ENCODE data around the gene NUP62CL.
"Not testable (repeated sequence)": the region's sequence is repeated elsewhere in the genome, so short reads cannot be mapped to it uniquely, and the experiment has no call there.

NUP62CL gene

GRCh38 chrX:107205770-107206696 is at the start of gene NUP62CL, which contains the start of gene DNAAF6:
Gene NUP62CL (minus strand): TSS chrX:107206433. CDS start chrX:107175146, 31,287 bp downstream.
Gene DNAAF6 (plus strand): TSS chrX:107206611. CDS start chrX:107212876, 6,265 bp downstream.
- peak; percentile 51 for DNase-seq

- DNase-seq, result no peak
Measured at GRCh38 chrX:107228486-107228819, 22.2 kb upstream of the NUP62CL start.

GRCh38 chrX:107227780-107228485 is 21.7 kb upstream of the NUP62CL start:
- DNase-seq, result no peak

GRCh38 chrX:107226757-107227156 is 20.5 kb upstream of the NUP62CL start:
- no peak for DNase-seq

- no peak for DNase-seq
Measured at GRCh38 chrX:107213477-107213876, 7.2 kb upstream of the NUP62CL start.

GRCh38 chrX:107207943-107208342 is 1.7 kb upstream of the NUP62CL start:
- DNase-seq, result no peak

- no peak for DNase-seq
Measured at GRCh38 chrX:107207089-107207488, 856 bp upstream of the NUP62CL start.

GRCh38 chrX:107206697-107207065 is 448 bp upstream of the NUP62CL start:
- DNase-seq, result no peak

GRCh38 chrX:107204068-107204605 is 2.1 kb downstream of the NUP62CL start:
- DNase-seq, result no peak

GRCh38 chrX:107199491-107199890 is 6.7 kb downstream of the NUP62CL start:
- no peak for DNase-seq

GRCh38 chrX:107198074-107198473 is 8.2 kb downstream of the NUP62CL start:
- not testable (repeated sequence) for DNase-seq

GRCh38 chrX:107197319-107197718 is 8.9 kb downstream of the NUP62CL start:
- DNase-seq, result no peak

- DNase-seq, result no peak
Measured at GRCh38 chrX:107171369-107172102, 34.7 kb downstream of the NUP62CL start.

GRCh38 chrX:107168712-107169111 is 37.5 kb downstream of the NUP62CL start:
- DNase-seq, result no peak

- no peak for DNase-seq
Measured at GRCh38 chrX:107168257-107168656, 38.0 kb downstream of the NUP62CL start.

GRCh38 chrX:107167163-107167921 is 38.9 kb downstream of the NUP62CL start:
- no peak for DNase-seq

GRCh38 chrX:107157618-107158017 is 48.6 kb downstream of the NUP62CL start:
- not testable (repeated sequence) for DNase-seq

GRCh38 chrX:107155621-107156430 is 50.4 kb downstream of the NUP62CL start:
- not testable (repeated sequence) for DNase-seq

- no peak for DNase-seq
Measured at GRCh38 chrX:107154787-107155620, 51.2 kb downstream of the NUP62CL start.

GRCh38 chrX:107153005-107153404 is 53.2 kb downstream of the NUP62CL start:
- no peak for DNase-seq
